HG02763 (cell line): ENCODE data around the gene XCL1.
A peak's percentile ranks its signal among the peaks of the same experiment; 100 is the strongest.

Experiments
- ATAC-seq: cut with Tn5 transposase; IDR thresholded peaks from one replicate; pipeline ENCODE4 v1.9.1; 2021; ENCODE audit warnings: mild to moderate bottlenecking, moderate library complexity; ENCODE audit not compliant: unreplicated experiment

XCL1 gene

DNA sequence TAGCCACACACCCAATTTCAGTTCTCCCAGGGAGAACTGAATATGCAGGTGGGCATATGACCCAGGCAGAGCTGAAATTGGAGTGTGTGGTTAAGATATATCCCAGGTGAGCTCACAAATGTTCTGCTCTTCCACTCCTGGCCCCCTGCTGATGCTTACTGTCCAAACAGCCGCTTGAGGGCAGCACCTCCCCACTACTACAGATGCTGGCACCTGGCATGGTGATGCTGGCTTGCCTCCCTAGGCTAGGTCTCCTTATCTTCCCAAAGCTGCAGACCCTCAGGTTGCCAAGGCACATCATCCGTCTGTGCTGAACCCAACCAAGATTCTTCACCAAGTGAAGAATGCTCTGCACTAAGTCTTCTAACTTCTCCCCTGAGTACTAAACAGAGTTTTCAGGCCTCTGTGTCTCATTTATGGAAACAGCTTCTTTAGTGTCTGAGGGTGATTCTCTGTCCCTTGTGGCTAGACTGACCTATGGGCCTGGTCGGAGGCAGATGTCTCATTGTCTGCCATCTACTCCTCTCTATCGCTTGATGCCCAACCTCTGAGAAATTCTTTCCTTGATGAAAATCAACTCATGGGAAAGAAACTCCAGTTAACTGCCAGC lies 27.2 kb downstream of the XCL1 start:
- ATAC-seq, result peak; percentile 63

DNA sequence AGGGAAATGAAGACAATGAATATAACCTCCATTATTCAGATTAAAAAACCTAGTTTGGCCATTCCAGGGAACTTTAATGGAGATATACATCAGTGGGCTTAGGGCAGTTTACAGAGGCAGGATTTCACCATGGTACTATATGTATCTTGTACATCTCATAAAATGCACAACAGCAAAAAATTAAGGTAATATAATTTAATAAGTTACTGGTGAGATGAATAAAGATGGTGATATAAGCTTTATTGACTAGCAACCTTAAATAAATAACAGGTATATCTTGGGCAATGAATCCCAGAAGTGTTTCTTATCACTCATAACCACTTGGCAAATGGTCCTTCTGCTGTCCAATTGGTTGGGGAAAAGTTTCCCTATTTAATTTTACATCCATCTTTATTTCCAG lies 29.0 kb downstream of the XCL1 start:
- ATAC-seq, result no peak

- ATAC-seq, result no peak
These were observed 29.7 kb downstream of the XCL1 start for GRCh38 chr1:168606096-168606495.

GRCh38 chr1:168607872-168608428 lies 31.5 kb downstream of the XCL1 start:
- ATAC-seq, result no peak

DNA sequence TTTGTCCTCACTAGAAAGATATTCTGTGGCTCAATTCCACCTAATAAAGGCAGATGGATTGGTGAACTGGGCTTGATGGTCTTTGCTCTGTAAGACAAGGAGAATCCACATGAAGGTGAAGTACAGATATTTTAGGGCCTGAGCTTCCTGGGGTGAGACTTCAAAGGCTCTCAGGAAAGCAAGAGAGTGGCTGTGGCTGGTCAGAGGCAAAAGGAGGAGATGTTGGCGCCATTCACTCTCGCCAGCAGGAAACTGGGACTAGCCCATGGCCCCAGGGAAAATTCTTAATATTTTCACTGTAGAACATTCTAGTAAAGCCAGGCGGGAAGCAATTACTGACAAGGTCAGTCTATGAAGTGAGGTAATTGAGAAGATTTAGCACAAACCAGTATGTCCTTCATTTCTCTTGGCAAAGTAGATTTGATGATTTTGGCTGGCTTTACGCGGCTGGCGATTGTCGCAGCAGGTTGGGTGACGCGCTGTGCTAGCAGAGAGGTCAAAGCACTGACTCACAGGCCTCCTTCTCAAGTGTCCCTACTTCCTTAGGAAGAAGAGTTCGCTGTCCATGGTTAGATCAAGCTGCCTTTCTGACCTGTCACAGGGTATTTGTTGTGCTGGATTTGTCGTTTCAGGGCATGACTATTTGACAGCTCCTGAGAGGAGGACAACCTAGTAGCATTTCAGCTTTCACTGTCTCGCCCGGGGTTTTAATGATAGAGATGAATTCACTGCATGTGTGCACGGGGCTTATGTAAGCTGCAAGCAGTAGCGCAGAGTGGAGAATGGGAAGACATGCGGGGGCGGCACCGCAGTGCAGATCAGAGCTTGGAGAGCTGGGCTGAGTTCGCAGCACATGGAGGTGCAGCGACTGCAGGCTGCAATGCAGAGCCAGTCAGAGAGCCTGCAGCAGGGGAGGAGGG lies 32.7 kb downstream of the XCL1 start:
- no peak for ATAC-seq

DNA sequence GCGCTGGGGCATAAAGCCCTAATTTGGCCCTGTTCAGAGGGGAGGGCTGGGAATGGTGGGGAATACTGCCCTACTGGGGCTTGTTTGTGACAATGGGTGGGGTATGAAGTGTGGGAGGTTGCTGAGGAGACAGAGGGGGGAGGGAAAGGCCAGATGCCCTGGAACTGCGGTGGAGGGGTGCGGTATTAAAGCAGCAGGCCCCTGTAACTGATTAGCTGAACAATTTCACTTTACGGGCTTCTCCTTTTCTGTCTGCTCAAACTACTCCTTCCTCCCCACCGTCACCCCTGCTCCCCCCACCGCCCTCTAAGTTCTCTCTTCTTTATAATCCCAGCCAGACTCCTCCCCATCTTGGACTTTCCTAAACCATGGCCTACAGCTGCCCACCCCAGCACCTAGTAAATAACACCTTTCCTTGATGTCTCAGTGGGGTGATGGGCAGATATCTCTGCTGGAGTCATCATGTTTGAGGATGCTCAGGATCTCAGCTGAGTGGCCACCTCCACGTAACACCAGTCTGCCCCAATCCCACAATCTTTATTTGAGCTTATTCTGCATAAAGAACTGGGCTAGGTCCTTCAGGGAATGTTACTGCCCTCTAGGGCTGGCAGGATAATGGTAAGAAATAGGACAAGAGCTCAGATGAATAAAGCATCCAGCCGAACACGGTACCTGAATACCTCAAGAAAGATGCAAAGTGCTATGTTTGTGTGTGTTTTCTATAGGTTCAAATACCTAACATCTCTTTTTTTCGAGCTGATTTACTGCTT lies 33.5 kb downstream of the XCL1 start:
- no peak for ATAC-seq

DNA sequence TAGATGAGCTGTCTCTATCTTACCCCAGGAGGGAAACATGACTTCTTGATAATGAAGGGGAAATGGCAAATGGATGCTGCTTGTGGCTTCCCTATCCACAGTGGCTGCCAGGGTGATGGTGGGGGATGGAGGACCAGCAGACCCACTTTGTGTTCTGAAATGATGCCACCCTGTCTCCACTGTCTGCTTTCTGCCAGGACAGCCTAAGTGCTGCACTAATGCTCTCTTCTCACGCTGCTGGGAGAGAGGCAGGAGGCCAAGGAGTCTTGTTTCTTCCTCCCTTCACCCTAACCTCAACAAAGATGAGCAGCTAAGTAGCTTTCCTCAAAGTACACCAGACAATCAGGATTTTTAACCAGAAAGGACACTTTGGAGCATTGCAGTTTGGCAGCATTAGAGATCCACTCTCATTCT lies 36.6 kb downstream of the XCL1 start:
- ATAC-seq, result no peak

DNA sequence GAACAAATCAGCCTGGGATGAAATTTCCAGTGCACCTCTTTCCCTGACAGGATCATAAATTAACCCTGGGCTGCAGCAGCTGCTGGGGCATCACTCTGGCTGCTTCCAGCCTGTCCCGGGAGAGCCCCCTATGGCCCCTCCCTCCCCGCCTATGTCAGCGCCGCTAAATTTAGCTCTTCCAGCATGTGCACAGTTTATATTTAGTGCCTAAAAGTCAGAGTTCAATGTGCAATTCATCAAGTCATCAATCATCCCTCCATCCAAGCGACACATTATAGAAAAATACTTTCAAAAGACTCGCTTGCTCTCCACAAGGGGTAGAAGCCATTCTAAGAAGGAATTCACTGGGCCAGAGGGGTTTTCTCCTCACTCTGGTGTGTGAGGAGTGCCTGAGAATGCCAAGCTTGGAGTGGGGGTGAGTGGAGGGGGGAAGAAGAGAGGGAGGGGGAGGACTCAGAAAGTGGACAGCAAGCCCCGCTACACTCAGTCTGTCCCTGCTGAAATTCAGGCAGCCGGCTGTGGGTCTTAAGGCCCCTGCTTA lies 37.4 kb downstream of the XCL1 start:
- ATAC-seq, result no peak

DNA sequence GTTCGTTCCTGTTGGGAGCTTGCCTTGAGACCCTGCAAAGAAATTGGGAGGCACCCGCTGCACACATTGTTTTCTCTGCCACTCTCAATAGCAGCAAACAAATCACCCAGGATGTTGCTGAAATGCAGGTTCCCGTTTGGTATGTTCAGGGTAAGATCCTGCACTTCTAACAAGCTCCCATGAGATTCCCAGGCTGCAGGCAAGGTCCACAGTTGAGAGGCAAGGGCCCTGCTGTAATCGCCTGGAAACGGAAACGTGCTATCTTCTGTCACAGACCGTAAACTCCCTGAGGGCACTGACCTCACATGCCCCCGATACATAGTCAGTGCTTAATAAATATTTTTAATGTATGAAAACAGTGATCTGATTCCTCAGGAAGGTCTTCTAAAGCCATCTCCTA lies 37.8 kb downstream of the XCL1 start:
- no peak for ATAC-seq

DNA sequence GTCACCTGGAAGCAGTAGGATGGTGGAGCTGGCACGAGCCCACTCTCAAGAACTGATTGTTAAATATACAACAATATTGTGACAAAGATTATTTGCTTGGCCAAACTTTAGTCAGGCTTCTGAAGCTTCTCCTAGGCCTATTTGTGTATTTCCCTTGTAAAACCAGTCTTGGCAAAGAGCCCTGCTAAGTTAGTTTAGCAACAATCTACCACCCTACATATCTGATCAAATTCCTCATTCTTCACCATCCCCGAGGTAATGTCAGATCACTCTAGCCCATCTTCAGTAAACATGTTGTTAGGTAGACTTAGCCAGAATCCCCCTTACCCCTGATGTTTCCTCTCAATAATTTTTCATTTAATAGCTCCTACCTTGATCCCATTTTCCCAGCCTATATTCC lies 39.6 kb downstream of the XCL1 start:
- no peak for ATAC-seq

GRCh38 chr1:168617974-168618750 lies 41.8 kb downstream of the XCL1 start:
- no peak for ATAC-seq

GRCh38 chr1:168618886-168619285 lies 42.5 kb downstream of the XCL1 start:
- ATAC-seq, result no peak

- no peak for ATAC-seq
These were observed 45.0 kb downstream of the XCL1 start for GRCh38 chr1:168621356-168621755.

DNA sequence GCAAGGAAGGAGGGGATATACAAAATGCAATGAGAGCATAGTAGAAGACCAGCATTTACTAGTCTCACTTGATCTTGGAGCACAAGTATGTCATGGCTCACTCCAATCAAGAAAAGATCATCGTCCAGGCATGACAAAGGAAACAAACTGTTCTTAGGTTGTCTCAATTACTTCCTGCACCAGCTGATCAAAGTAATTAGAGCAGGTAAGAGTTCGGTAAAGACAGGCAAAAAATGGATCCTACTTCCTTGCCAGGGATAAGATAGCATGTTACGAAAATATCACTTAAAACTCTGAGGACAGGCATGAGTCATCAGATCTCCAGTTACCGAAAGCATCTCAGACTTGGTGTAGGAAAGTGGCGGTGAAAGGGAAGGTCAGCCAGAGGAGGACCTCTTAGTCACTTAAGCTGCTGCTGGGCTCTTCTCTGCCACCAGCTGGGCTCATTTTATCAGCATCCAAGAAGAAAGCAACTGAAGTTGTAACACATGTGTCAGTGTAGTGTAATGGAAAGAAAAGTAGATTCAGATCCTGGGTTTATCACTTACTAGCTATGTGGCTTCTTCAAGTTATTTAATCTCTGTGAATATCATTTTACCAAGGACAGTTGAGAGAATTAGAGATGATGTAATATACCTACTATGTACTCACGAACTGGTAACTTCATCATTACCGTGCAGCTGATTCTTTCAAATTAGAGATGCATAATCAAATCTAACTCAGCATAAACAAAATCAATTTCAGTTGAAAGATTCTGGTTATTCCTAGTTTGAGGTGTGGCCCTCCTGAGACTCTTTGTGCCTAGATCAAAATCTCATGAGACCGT lies 46.8 kb downstream of the XCL1 start:
- ATAC-seq, result no peak

- ATAC-seq, result no peak
These were observed 47.4 kb downstream of the XCL1 start for GRCh38 chr1:168623831-168624230.

DNA sequence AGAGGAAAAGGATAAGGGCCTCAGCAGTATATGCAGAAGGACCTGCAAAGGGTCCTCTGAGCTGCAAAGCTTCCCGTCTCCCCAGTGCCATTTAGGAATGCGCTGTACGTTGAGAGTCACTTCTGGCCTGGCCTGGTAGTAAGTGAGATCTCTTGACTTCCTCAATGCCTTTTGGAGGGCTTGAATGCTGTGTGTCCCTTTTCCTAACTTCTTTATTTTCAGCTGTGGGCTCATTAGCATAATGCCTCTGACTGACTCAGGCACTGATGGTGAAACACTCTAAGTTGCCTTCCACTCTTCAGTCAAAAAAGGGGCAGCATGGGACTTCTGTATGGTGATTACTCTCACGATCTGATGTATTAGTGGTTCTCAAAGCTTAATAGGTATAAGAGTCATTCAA lies 49.9 kb downstream of the XCL1 start:
- no peak for ATAC-seq

DNA sequence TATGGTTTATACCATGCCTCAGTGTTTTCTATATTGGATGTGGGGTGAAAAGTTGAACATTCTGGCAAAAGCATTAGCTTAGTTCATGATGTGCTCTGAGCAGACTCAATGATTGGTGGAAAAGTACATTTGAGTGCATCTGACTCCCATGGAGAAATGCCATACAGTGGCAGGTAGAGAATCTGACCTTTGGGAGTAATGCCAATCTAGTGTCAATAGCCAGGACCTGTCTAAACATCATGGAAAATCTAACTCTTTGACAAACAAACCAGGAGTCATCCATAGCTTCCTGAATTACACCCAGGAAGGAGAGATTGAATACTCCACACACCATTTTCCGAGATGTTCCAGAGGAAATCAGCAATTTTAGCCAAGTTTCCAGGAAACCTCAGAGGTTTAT lies 51.0 kb downstream of the XCL1 start:
- ATAC-seq, result no peak

GRCh38 chr1:168628807-168629206 lies 52.4 kb downstream of the XCL1 start:
- ATAC-seq, result no peak

GRCh38 chr1:168629466-168629865 lies 53.1 kb downstream of the XCL1 start:
- ATAC-seq, result no peak
